GM15510 (cell line): ENCODE data around the gene GBE1.

ENCODE experiments used
- POLR2A ChIP-seq: IDR thresholded peaks from 3 replicates; pipeline ENCODE4 v1.6.1; 2011; ENCODE audit warnings: borderline replicate concordance; ENCODE audit not compliant: insufficient read length; ENCODE audit errors: extremely low read depth

GBE1 gene

DNA sequence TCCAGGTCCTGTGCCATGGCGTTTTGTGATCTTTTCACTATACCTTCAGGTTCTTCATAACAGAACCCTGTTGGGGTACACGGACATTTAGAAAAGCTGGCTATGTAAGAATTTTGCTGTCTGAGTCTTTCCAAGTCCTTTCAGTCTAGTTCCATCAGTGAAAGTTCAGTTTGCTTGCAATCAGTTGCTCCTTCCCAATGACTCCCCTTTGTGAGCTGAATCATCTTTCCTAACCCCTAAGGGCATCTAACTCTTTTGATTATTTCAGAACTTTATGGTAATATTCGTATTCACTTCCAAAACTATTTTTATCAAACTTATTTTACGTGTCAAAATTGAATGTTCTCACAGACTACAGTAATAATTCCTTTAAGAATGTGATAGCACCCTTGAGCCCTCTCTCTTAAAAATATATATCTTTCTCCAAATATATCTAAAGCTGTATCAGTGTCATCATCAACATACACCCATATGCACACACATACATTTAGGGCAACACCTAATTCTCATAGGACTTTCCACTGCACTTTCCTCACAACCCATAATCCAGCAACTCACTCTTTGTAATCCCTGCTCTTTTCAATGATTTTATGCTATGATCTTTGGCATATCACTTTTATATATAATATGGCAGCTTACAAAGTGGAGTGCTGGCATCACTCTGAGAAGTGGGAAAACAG lies 263.7 kb downstream of the GBE1 start:
- TF ChIP-seq POLR2A: no peak

DNA sequence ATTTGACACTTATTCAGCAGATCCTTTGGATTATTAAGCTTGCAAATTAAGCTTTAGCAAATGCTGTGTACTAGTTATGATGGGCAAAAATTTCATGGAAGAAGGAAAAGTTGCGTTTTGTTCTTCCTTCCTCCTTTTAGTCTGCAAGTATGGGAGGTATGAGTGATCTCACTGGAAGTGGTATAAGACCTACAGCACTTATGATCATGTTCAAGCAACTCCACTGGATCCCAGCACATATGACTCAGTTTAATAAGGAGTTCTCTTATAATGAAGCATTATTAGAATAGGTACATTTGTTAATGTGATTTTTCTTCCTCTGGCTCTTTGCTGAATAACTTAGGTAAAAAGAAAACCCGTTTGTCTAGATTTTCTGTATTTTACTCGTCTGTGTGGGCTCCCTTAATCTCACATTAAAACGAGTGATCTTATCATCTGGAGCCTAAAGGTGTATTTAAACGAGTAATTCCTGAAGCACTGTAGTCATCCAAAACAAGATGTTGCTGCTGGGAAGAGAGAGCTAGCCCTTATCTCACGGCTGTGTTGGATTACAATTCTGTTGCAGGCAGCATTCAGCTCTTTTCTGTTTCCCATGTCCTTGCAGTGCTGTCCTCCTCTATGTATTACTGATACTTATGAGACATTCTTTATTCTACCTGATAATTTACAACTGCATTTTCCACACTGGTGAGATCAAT lies 264.9 kb downstream of the GBE1 start:
- TF ChIP-seq POLR2A: no peak

DNA sequence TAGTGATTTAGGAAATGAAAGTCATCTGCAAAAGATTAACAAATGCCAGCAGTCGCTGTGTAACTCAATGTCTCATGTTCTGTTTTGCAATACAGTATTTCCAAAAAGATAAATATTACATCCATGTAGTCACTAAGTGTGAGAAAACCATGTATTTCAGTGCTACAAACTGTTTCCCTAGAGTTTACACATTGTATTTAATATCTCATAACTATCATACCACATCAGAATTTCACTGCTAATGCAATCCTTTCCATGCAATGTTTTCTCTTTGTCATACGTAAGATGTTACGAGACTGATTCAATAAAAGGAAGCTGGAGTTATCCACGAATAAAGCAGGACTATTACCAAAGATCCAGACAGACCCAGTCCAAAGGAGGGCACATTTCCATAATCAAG lies 269.4 kb downstream of the GBE1 start:
- no peak for TF ChIP-seq POLR2A

DNA sequence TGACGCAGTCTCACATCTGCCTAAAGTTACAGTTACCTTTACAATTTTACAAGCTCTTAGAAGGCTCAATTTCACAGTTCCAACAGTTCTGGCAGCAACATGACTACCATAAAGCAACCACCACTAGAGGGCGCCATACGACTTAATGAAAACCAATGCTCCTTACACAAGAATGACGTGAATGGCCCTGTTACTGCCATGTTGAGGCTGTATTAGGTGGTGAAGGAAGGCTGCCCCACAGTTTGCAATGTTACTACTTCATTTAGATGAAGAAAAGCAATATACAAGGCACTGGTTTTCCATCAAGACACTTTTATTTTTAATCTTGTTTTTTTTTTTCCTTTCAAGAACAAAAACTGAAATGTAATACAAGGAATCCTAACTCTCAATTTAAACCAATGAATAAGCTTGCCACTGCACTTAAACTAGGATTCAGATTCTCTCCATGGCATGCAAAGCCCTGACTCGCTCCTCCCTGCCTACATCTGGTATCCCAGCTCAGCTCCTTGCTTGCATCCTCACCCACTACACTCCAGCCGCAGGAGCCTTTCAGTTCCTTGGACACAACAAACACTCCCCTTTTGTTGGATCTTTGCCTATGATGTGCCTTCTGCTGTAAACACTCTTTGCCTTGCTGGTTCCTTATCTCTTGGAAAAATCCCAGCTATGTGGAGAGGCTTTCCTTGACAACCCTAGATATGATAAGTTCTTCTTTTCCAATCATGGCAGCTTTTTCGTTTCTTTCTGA lies 270.7 kb downstream of the GBE1 start:
- TF ChIP-seq POLR2A: no peak

DNA sequence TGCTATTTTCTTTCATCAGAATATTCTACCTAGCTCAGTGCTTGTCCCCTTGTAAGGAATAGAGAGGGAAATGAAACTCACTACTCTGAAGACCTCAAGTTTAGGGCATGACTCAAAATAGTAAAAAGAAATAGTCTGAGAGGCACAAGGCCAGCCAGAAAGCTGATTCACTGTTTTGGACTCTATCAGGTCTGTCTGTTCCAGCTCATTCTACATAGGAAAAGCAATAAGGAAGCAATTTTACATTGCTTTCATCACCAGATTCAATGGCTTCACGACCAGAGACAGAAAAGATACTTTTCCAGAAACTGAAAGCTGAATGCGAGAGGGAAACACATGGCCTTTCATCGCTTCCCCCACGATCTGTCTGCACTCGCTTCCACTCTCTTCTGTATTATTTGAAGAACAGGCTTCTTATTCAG lies 276.0 kb downstream of the GBE1 start:
- TF ChIP-seq POLR2A: no peak

DNA sequence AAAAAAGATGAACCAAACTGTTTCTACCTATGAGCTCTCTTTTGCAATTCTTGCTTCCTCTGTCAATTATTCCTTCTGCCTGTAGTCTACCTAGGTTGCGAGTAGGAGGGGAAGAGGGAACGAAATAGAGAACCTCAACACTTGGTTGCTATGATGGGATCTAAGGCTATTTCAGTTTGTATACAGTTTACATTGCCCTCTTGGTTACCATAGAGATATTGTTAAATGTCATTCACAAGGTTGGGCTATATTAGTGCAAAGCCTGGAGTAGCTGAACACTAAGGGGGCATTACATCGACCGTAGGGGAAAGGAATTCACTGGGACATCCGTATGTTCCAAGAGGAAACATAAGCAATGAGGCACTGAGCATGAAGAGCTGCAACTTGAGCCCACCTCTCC lies 276.9 kb downstream of the GBE1 start:
- no peak for TF ChIP-seq POLR2A

DNA sequence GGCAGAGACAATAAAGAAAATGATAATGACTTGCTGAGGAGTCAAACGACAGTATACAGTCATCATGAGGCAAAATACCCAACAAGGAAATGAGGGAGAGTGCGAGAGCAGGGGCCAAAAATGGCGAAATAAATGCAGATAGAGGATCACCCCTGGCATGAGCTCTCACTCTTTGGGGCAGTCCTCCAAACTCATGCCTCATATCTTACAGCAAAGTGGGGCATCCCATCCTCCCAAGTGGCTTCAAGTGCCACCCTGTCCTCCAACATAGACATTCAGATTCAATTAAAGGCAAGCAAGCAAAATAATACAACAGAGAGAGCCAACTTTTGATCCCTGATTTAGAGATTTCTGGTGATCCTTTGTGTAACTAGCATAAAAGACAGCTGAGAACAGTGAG lies 278.4 kb downstream of the GBE1 start:
- TF ChIP-seq POLR2A: no peak

DNA sequence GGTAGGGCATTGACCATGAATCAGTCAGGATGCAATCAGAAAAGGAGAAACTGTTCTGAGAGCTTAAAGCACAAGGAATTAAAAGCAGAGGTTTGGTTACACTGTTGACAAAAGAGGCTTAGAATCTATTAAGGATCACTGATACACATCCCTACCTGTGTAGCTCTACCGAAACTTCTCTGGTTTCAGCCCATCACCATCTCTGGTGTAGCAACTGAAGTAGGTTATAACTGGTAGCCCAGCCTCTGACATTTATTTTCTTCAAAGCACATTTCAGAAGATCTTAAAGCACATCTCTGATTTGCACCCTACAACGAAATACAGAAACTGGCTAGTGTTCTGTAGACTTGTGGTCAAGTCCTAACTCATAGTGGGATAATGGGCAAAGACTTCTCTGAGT lies 283.7 kb downstream of the GBE1 start:
- TF ChIP-seq POLR2A: no peak

DNA sequence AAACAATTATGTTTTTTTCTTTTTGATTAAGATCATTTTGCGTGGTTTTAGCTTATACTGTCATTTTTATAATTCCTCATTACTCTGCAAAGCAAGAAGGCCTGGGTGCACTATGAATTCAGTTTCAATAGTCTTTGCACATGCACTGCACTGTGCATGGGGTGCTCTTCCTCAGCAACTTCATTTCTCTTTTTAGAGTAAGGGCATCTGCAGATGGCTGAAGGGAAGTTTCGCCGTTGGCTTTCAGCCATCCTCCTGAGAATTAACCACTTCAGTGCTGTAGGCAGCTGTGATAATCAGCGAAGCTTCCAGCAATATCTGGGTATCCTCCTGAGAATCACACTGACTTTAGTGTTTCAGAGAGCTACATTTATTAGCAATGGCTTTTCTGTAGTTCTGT lies 284.8 kb downstream of the GBE1 start:
- no peak for TF ChIP-seq POLR2A

DNA sequence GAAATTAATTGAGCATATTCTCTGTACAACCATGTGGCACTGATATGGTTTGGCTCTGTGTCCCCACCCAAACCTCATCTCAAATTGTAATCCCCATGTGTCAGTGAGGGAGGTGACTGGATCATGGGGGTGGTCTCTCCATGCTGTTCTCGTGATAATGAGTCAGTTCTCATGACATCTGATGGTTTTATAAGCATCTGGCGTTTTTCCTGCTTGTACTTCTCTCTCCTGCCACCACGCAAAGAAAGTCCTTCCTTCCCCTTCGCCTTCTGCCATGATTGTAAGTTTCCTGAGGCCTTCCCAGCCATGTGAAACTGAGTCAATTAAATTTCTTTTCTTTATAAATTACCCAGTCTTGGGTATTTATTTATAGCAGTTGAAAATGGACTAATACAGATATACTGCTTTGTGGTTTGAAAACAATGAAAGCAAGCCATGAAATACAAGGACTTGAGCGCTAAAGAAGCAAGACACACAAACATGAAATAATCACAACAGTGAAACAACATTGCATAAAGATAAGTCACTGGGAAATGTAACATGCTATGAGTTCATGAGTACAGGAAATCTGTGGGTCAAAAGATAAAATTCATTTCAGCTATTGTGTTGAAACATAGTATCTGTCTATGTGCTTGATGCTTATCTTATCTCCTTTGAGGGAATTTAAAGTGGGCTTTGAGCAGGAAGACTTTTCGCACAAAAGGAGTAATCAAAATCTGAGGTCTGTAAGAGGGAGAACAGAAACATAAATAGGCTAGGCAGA lies 288.7 kb downstream of the GBE1 start:
- TF ChIP-seq POLR2A: no peak

DNA sequence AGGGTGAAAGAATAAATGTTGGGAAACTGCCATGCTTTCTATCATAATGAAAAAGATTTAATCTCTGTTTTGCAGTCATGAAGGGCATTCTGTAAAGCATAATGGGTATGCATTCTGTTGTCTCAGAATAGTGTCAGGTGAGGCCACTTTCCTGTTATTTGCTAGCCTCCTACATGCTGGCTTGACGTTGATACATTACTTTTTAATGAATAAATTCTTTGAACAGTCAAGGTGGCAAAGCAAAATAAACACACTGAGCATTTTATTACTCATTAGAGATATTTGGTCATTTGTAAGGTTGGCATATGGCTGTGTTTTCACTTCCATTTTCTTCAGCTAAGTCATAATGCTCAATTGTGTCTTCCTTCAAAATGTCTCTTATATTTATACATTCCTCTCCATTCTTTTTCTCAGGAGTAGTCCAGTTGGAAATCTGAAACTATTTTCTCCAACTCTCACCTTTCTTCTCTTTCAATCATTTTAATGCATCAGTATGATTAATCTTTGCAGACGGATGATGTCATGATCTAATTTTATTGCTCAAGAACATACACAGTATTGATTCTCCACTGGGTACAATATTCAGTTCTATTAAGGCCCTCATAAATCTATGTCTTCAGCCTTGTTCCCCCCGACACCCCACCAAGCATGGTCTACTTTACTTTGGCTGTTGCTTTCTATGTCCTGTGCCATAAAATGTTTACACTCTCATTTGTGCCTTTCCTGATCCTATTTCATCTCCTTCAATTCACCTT lies 290.7 kb downstream of the GBE1 start:
- no peak for TF ChIP-seq POLR2A

DNA sequence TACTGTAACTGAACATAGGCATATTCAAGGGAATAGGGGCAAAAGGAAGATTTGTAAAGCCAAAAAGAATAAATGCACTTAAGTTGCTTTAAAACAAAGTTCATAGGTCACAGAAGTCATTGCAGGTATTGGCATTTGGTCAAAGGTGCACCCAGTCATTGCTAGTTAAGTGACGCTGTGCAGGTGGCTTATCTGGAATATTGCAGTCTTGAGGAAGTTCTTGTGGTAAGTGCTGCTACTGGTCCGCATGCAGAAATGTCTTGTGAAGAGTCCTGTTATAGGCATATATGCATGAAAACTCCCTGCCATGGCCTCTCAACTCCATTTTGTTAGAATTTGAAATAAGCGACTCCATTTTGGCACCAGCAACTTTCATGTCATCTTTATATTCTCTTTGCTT lies 293.1 kb downstream of the GBE1 start:
- TF ChIP-seq POLR2A: no peak

DNA sequence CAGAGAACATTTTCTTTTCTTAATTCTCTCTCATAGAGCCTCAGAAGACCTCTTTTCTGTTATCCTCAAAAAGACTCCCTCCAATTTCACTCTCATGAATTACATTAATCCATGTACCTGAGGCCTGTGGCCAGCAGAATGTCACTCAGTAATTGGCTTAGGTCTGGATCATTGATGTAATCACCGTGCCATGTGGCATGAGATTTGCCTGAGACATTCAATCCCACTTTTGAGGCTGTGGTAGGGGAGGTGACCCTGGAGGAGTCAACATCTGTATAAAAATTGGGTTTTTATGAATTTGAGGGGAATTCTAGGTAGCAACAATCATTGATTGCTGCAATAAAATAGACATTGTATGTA lies 295.3 kb downstream of the GBE1 start:
- TF ChIP-seq POLR2A: no peak

DNA sequence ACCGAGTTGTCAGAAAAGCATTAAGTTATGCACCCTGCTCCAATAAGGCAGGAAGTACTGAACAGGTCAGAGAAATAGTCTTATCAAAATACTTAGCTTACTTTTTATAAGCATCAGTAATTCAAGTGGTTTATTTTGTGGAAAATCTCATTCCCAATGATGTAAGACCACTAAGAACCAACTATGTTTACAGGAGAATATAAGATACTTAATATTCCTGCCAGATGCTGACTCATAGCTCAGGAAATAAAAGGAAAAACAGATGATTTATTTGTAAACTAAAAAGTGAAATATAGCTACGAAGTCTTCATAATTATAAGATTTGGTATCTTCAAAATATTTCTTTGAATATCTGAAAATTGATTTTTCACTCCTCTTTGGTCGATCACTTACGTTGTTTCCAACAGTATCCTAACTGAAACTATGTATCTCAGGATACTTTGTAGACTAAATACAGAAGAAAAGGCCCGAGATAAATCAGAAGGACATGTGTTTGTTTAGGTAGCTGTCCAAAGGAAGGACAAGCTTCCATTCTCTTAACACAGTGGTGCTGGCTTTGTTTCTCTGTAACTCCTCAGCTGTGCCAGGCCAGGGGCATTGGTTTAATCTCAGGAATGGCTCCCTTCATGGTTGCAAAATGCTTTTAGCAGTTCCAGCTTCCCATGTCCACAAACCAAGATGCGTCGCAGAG lies 295.8 kb downstream of the GBE1 start:
- TF ChIP-seq POLR2A: no peak
